Tibial artery (tissue), 4 donors: Measurements from ENCODE around the gene ZSCAN10.
"Not testable (repeated sequence)": the region's sequence is repeated elsewhere in the genome, so short reads cannot be mapped to it uniquely, and the experiment has no call there.

Experiments used
- DNase-seq, 2 donors: peaks; one replicate each; pipeline ENCODE4 v3.0.0-alpha.2; 2019
- H3K27ac ChIP-seq, 2 donors: fragments of 200-600 bp; sonication (generic) in 1 of 2; 1 replicate in 1 of 2; 2 replicates in 1 of 2; pipeline ENCODE4 v1.5.1; 2018 to 2019; ENCODE audit warnings: mild to moderate bottlenecking in 1 of 2
- H3K27me3 ChIP-seq, 2 donors: fragments of 200-600 bp; sonication (generic) in 1 of 2; one replicate each; pipeline versions ENCODE4 v1.5.1 to v1.6.0; 2016 to 2019
- H3K36me3 ChIP-seq, 3 donors: fragments of 200-600 bp; sonication (generic) in 2 of 3; one replicate each; pipeline ENCODE4 v1.5.1; 2016 to 2019; ENCODE audit warnings: mild to moderate bottlenecking in 2 of 3
- H3K4me1 ChIP-seq, 4 donors: fragments of 200-600 bp; sonication (generic) in 2 of 4; 1 replicate in 3 of 4; 2 replicates in 1 of 4; pipeline ENCODE4 v1.5.1; 2016 to 2019
- H3K4me3 ChIP-seq, 2 donors: fragments of 200-600 bp; sonication (generic) in 1 of 2; 1 replicate in 1 of 2; 2 replicates in 1 of 2; pipeline ENCODE4 v1.5.1; 2018 to 2019; ENCODE audit warnings: mild to moderate bottlenecking in 2 of 2
- H3K9me3 ChIP-seq, 3 donors: fragments of 200-600 bp; sonication (generic) in 1 of 3; one replicate each; pipeline ENCODE4 v1.5.1; 2016 to 2019
- CTCF ChIP-seq, 2 experiments: fragments of 200-600 bp in 1 of 2; fragments of 450-650 bp in 1 of 2; IDR thresholded peaks; one replicate each; pipeline ENCODE4 v1.5.1; 2017 to 2019; ENCODE audit warnings: antibody characterized with exemption in 2 of 2, mild to moderate bottlenecking in 1 of 2, moderate library complexity in 1 of 2
- intact Hi-C: fragments of 100-400 bp; cut with DNase I; formaldehyde crosslinking; loops from one replicate; pipeline ENCODE4 v1.15.0; 2023; ENCODE audit warnings: low total_unique reads

ZSCAN10 gene

DNA sequence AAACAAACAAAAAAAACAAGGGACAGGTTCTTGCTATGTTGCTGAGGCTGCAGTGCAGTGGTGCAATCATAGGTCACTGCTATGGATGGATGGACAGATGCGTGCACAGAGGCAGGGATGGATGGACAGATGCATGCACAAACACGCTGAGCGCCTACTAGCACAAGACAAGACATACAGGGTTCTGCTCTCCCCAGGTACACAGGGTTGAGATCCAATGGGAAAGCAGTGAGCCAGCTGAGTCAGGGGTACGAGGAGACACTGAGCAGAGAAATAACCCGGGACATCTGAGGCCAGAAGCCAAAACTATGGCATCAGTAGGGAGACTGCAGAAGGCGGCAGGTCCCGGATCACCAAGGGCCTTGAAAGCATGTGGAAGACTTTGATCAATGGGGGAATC is 27.4 kb downstream of the ZSCAN10 start:
- intact Hi-C loops = no loop called here
- no peak for DNase-seq
- Histone ChIP-seq H3K27me3 (peaks cover 0 to 17% of the 10 kb centered on the region in 2 donors), H3K4me1 (no peaks in the 10 kb centered on the region), H3K36me3 (no peaks in the 10 kb centered on the region), H3K4me3 (no peak overlapping the region), H3K9me3 (no peaks in the 10 kb centered on the region), H3K27ac (no peak overlapping the region)
- TF ChIP-seq CTCF (IDR thresholded peaks at IDR 0.05) = no peak

DNA sequence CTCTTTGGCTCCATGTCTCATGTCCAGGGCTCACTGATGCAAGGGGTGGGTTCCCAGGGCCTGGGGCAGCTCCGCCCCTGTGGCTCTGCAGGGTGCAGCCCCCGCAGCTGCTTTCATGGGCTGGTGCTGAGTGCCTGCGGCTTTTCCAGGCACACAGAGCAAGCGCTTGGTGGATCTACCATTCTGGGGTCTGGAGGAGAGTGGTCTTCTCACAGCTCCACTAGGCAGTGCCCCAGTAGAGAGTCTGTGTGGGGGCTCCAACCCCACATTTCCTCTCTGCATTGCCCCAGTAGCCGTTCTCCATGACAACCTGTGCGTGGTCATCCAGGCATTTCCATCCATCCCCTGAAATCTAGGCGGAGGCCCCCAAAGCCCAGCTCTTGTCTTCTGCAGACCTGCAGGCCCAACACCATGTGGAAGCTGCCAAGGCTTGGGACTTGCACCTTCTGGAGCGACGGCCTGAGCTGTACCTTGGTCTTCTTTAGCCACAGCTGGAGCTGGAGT is 28.4 kb downstream of the ZSCAN10 start:
- Histone ChIP-seq H3K4me1 (peaks cover 0 to 3% (median under 1%) of the 10 kb centered on the region in 4 donors), H3K27me3 (peaks cover 0 to 13% of the 10 kb centered on the region in 2 donors), H3K9me3 (no peaks in the 10 kb centered on the region), H3K4me3 (no peak overlapping the region), H3K36me3 (no peaks in the 10 kb centered on the region), H3K27ac (no peak overlapping the region)
- no peak for TF ChIP-seq CTCF (IDR thresholded peaks at IDR 0.05)
- no peak for DNase-seq
- intact Hi-C loops = no loop called here

DNA sequence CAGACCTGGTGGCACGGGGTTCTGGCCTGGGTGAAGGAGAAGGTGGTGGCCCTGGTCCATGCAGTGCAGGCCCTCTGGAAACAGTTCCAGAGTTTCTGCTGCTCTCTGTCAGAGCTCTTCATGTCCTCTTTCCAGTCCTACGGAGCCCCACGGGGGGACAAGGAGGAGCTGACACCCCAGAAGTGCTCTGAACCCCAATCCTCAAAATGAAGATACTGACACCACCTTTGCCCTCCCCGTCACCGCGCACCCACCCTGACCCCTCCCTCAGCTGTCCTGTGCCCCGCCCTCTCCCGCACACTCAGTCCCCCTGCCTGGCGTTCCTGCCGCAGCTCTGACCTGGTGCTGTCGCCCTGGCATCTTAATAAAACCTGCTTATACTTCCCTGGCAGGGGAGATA is 29.9 kb downstream of the ZSCAN10 start:
- not testable (repeated sequence) for H3K9me3 ChIP-seq
- H3K4me1 ChIP-seq = peaks cover 0 to 13% (median 8%) of the 10 kb centered on the region in 4 donors

DNA sequence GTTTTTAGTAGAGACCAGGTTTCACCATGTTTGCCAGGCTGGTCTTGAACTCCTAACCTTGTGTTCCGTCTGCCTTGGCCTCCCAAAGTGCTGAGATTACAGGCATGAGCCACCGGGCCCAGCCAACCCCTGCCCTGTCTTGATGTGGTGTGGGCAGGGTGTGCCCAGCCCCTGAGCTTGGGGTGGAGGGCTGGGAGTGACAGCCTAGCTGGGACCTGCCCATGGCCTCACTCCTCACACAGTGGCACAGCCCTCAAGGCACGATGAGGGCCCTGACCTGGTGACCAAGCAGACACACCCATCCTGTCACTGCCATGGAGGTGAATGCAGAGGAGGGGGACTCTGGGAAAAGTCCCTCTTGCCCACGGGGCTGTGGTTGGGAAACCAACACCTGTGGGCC is 30.6 kb downstream of the ZSCAN10 start:
- Histone ChIP-seq H3K4me1 (peaks cover 0 to 13% (median 8%) of the 10 kb centered on the region in 4 donors), H3K4me3 (no peak overlapping the region), H3K27me3 (peaks cover 0 to 5% of the 10 kb centered on the region in 2 donors), H3K27ac (no peak overlapping the region), H3K36me3 (no peaks in the 10 kb centered on the region), H3K9me3 (no peaks in the 10 kb centered on the region)
- intact Hi-C loops = no loop called here
- no peak for TF ChIP-seq CTCF (IDR thresholded peaks at IDR 0.05)
- DNase-seq = no peak

More for the DNA sequence above, 29.9 kb downstream of the ZSCAN10 start:
- H3K36me3 ChIP-seq, H3K4me3 ChIP-seq, intact Hi-C loops, H3K27ac ChIP-seq, H3K27me3 ChIP-seq, DNase-seq: not testable (repeated sequence)

DNA sequence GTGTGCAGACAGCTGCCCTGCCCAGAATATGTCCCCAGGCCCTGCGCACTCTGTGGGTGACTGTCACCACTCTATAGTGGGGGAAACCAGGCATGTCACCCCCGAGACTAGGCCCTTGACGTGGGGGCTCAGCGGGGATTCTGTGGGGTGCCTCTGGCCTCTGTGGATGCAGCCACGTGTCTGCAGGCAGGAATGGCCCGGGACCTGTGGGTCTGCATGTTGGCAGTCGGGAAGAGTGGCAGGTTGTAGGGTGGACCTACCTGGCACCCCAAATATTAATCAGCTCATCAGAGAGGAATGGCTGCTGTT is 32.7 kb downstream of the ZSCAN10 start:
- Histone ChIP-seq H3K36me3 (no peaks in the 10 kb centered on the region), H3K9me3 (no peaks in the 10 kb centered on the region), H3K4me3 (peak overlapping the region in 1 of 2 donors; percentile 33), H3K27ac (no peak overlapping the region), H3K4me1 (peaks cover 0 to 13% (median 8%) of the 10 kb centered on the region in 4 donors), H3K27me3 (no peaks in the 10 kb centered on the region)
- intact Hi-C loops = no loop called here
- TF ChIP-seq CTCF (IDR thresholded peaks at IDR 0.05) = no peak
- no peak for DNase-seq

DNA sequence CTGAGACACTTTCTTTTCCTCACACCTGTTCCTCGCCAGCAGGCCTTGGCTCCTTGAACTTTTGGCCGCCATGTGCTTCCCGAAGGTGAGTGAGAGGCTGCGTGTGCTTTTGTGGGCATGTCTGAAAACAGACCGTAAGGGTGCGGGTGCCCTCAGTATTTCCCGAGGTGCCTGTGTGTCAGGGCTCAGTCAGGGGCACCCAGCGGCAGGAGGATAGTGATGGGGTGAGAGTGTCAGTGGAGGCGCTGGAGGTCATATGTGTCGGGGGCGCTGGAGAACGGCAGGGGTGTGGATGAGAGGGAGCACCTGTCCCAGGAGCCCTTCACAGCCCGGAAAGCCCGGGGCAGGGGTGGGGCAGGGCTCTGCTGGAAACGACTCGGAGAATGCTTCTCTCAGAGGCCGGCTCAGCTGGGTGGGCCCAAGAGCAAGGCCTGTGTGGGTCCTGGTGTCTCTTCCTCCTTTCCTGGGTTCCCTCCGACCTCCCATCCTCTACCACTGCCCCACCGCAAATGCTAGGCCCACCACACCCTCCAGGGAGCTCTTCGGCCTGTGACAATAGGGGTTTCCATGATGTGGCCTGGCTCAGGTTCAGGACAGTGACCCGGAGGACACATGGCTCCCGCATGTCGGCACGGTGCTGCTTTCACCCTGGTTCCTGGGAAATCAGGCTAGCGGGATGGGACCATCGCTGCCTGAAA is 33.2 kb downstream of the ZSCAN10 start:
- Histone ChIP-seq H3K4me1 (peaks cover 0 to 13% (median 8%) of the 10 kb centered on the region in 4 donors), H3K27ac (peak overlapping the region; percentile 8 to 28), H3K4me3 (peak overlapping the region; percentile 22 to 33), H3K36me3 (no peaks in the 10 kb centered on the region), H3K27me3 (no peaks in the 10 kb centered on the region), H3K9me3 (no peaks in the 10 kb centered on the region)
- no peak for DNase-seq
- TF ChIP-seq CTCF (IDR thresholded peaks at IDR 0.05) = no peak
- intact Hi-C loops = no loop called here
